Erythroblast (primary cell): ENCODE results near the gene MTMR11.
A peak's percentile ranks its signal among the peaks of the same experiment; 100 is the strongest.

ENCODE experiments used
- GATA1 ChIP-seq: IDR thresholded peaks from 2 replicates; pipeline ENCODE4 v1.6.1; 2011; ENCODE audit warnings: low read depth, mild to moderate bottlenecking, control low read depth, low read length, moderate library complexity
- POLR2A ChIP-seq: IDR thresholded peaks from 2 replicates; pipeline ENCODE4 v1.6.1; 2011; ENCODE audit warnings: mild to moderate bottlenecking, low read length

GRCh38 chr1:149927563-149928400 is 8.9 kb downstream of the MTMR11 start, which contains the start of gene SF3B4:
- TF ChIP-seq POLR2A (peak; percentile 98), GATA1 (no peak)
